T47D (cell line): ENCODE data around the gene MDGA2.
"Not testable (repeated sequence)": the region's sequence is repeated elsewhere in the genome, so short reads cannot be mapped to it uniquely, and the experiment has no call there.

ENCODE experiments used
- DNase-seq, 2 experiments: peaks; one replicate each; pipeline versions ENCODE4 v3.0.0 to v3.0.0-alpha.2; 2011 to 2012; ENCODE audit warnings: low read depth in 1 of 2, low spot score in 1 of 2
- JUND ChIP-seq: IDR thresholded peaks from 2 replicates; pipeline ENCODE4 v1.6.1; 2012; ENCODE audit warnings: low read depth
- in situ Hi-C: cut with HindIII; loops from 2 replicates; pipeline ENCODE4 v1.10.0; 2016; ENCODE audit warnings: low sequenced_read_pairs, low pct_unique_long_range_greater_than_20kb

Gene MDGA2

DNA sequence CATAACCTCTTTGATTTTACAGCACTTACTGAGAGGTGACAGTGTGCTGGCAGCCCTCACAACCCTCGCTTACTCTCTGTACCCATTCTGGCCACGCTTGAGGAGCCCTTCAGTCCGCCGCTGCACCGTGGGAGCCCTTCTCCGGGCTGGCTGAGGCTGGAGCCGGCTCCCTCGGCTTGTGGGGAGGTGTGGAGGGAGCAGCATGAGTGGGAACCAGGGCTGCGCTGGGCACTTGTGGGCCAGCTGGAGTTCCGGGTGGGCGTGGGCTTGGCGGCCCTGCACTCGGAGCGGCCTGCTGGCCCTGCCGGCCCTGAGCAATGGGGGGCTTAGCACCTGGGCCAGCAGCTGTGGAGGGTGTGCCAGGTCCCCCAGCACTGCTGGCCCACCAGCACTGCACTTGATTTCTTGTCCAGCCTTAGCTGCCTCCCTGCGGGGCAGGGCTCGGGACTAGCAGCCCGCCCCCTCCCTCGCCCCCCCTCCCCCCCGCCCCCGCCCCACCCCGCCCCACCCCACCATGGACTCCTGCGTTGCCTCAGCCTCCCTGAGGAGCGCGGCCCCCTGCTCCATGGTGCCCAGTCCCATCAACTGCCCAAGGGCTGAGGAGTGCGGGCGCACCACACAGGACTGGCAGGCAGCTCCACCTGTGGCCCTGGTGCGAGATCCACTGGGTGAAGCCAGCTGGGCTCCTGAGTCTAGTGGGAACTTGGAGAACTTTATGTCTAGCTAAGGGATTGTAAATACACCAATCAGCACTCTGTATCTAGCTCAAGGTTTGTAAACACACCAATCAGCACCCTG lies 9.9 kb downstream of the MDGA2 start:
- DNase-seq: no peak
- in situ Hi-C loops: no loop called here
- no peak for TF ChIP-seq JUND

DNA sequence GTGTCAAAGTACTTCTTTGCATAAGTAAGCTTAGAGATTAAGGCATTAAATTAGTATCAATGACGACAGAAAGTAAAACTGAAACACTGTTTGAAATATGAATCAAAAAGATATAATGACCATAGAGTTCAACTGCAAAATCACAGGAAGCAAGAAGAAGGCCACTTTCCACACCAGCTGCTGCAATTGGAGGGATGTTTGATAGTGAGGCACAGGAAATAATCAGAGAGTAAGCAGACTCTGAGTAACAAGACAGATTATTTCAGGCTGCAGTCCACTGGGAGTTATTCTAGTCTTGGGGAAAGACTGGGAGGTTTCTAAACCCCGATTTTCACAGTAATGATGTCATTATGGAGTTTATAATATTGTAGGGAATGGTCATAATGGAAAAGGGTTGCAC lies 12.9 kb downstream of the MDGA2 start:
- TF ChIP-seq JUND: no peak
- DNase-seq: no peak
- in situ Hi-C loops: no loop called here

DNA sequence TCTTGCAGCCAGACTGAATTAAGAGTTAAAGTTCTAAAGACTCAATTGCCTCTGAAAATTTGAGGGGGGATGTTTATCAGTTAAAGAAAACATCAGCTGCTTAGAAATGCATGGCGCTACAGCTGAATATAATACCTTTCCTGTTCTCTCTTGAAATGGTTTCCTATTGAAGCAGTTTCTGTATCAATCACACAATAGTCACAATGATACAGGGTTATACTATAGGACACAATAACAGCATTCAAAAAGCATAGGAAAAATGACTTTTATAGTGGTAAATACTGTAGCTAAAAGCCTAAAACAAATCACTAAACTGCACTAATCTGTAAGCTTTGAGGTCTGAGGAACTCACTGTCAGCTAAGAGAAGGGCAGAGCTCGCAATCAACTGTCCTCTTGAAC lies 15.2 kb downstream of the MDGA2 start:
- TF ChIP-seq JUND: no peak
- in situ Hi-C loops: no loop called here
- DNase-seq: no peak

DNA sequence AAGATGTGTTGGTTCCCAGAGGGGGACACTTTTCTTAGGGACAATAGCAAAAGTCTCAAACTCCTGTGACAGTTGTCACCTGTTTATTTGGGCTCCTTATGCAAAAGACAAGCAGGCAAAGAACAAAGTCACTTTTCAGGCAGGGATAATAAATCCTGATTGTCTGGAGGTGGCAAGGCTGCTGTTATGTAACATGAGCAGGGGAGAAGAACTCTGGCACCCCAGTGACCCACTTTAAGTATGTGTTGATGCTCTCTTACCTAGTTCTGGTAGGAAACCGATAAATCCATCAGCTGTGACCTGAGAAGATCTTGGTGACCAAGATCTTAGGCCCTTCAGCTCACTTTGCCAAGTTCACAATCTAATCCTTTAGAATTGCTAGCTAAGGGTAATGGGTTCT lies 17.4 kb downstream of the MDGA2 start:
- in situ Hi-C loops: no loop called here
- no peak for DNase-seq
- TF ChIP-seq JUND: no peak

DNA sequence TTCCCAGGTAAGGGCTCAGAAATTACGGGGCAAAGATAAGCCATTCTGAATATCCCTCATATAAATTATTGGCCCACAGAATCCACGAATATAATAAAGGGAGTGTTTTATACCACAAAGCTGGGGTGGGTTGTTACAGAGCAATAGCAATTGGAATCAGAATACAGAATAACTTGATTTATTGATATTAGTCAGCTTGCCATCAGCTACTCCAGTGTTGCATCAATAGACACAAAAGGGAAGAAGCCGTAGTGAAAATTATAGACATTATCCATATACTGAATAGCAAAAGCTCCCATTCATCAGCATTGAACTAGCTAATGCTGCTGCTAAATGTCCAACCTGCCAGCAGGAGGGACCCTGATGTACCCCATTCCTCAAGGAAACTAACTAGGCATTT lies 18.3 kb downstream of the MDGA2 start:
- TF ChIP-seq JUND: no peak
- no peak for DNase-seq
- in situ Hi-C loops: no loop called here

DNA sequence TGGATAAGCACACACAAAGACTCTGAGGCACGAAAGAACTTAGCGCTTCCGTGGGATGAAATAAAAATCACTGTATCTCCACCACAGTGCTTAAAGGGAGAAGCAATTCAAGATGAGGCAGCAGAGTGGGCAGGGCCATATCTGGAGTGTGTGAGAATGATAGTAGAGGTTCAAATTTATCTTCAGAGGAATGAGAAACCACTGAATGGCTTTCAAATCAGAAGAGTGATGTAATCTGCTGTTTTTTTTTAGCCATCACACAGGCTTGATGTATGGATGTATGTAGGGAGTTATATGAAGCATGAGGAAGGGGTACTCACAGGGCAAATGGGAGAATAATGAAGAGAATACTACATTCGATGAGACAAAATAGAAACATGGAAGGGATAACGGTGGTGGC lies 24.1 kb downstream of the MDGA2 start:
- TF ChIP-seq JUND: no peak
- no peak for DNase-seq
- in situ Hi-C loops: no loop called here

DNA sequence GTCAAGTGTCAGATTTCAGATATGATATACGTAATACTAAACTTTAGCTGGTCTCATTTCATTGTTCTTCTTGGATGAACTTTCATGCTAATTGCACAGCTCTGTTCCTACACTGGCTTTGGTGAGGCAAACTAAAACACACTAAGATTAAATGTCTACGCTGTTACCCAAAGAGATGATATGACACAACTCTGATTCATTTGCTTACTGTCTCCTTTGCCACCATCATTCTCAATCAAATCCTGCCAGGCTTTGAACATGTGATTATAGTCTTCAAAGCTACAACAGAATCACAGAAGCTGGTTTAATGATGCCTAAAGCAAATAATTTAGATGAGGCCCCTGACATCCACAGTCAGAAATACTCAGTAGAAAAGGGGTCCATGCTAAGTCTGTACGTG lies 37.7 kb downstream of the MDGA2 start:
- no peak for DNase-seq
- in situ Hi-C loops: no loop called here
- no peak for TF ChIP-seq JUND

DNA sequence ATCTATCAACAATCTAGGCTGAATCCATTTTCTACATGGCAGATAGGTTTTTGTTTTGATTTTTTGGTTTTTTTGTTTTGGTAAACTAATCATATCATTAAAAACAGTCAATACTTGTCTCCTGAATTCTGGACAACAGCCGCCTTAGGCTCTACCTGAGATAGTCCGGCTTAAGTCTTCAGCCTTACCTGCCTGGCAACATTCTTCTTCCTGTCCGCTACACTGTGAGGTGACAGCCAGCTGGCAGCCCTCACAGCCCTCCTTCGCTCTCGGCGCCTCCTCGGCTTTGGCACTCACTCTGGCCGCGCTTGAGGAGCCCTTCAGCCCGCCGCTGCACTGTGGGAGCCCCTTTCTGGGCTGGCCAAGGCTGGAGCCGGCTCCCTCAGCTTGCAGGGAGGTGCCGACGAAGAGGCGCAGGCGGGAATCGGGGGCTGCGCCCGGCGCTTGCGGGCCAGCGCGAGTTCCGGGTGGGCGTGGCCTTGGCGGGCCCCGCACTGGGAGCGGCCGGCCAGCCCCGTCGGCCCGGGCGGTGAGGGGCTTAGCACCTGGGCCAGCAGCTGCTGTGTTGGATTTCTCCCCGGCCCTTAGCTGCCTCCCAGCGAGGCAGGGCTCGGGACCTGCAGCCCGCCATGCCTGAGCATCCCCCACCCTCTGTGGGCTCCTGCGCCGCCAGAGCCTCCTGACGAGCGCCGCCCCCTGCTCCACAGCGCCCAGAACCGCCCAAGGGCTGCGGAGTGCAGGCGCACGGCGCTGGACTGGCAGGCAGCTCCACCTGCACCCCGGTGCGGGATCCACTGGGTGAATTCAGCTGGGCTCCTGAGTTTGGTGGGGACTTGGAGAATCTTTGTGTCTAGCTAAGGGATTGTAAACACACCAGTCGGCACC lies 49.0 kb downstream of the MDGA2 start:
- DNase-seq: peak; percentile 75 to 95
- no peak; the same call in 1 of the 2 replicates for TF ChIP-seq JUND
- in situ Hi-C loops: no loop called here

DNA sequence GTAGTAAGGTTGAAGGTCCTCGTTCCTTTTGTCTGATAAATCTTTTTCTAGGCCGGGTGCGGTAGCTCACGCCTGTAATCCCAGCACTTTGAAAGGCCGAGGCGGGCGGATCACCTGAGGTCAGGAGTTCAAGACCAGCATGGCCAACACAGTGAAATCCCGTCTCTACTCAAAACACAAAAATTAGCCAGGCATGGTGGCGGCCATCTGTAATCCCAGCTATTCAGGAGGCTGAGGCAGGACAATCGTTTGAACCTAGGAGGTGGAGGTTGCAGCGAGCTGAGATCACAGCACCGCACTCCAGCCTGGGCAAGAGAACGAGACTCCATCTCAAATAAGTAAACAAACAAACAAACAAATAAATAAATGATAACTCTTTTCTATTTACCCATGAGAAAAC lies 51.3 kb downstream of the MDGA2 start:
- in situ Hi-C loops, DNase-seq: not testable (repeated sequence)

DNA sequence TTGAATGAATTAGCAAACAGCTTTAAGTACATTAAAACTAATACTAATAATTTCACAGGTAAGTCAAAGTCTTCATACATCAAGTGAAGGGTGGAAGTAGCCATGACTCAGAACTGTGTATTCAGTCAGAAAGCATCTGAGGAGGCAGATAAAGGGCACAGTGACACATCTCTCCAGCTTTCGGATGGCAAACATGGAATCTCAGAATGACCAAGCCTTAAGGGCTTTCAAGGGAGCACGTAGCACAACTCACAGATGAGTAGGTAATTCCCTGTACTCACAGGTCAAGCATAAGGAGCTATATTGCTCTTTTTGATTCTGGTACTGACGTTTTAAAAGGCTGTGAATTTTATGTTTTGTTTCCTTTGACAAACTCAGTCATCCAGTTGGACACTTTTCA lies 56.0 kb downstream of the MDGA2 start:
- in situ Hi-C loops: no loop called here
- no peak for TF ChIP-seq JUND
- peak in 1 of 2 experiments; percentile 28 for DNase-seq

DNA sequence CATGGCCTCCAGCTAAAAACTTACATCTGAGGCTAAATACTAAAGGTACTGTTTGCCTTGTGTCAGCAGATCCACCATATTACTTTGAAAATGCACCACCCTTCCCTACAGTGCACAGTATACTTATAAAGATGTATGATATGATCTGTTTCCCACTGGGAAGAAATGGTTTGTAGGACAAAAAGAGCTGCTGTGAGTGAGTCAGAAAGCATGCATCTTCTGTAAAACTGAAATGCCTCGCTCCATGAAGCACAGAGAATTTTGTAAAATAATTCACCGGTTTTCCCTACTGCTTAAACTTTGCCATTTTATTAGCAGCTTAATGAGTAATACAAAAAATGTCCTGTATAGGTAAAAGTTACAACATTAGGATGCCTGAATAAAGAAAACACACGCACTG lies 68.8 kb downstream of the MDGA2 start:
- no peak for TF ChIP-seq JUND
- in situ Hi-C loops: no loop called here
- no peak for DNase-seq

DNA sequence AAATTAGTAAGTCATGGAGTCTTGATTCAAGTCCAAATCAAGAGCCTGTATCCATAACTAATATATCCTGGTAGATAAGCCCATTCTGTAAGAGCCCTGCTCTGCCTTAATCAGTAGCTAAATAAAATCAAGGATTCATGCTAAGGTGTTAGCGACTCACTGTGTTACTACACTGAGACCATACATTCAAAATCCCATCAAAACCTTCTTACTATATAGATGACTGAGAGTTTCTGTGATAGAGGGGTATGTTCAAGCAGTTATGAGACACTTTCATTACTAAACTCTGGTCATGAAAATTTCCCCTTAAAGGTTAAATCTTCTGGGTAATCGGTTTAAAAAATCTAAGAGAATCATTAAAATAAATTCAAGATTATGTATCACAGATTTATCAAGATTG lies 78.5 kb downstream of the MDGA2 start:
- in situ Hi-C loops: no loop called here
- TF ChIP-seq JUND: no peak
- DNase-seq: no peak

DNA sequence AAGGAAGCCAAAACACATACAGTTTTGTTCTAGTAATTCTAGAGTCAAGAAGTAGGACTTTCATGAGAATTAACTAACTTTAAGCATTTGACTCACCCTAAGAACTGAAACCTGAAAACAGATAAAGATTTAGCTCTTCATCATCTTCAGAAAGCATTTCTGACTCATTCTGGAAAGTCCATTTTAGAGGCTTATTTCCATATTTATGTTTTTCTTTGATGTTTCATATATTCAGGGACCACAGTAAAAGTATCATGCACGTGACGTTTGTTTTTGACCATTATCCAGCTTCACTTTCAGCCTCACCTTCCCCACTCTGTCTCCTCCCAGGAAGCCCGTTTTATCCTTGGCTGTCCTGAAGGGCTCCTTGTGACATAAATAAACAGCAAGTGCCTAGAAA lies 79.2 kb downstream of the MDGA2 start:
- TF ChIP-seq JUND: no peak
- no peak for DNase-seq
- in situ Hi-C loops: no loop called here
